IMR-90 (cell line): ENCODE results near the gene MYO3B. TPM values are rescaled to one million over a fixed set of nuclear protein-coding genes. Genes with fewer than 3 reads are reported as not detected.

ENCODE experiments used
- ATAC-seq: fragments of 200-7000 bp; cut with Tn5 transposase; 2 replicates; pipeline ENCODE4 v1.9.1; 2020; ENCODE audit warnings: low read depth, mild to moderate bottlenecking, moderate library complexity
- BruUV-seq: library from RNA; stranded (reverse); fragments of 400-500 nt; replicated peaks from 2 replicates; lab custom pipeline; 2021; lab: Mats Ljungman, UMichigan
- CTCF ChIA-PET: fragments of 300-600 bp; formaldehyde crosslinking; extraction: SDS; loops from one replicate; lab custom pipeline; 2021; ENCODE audit warnings: antibody characterized with exemption; lab: Yijun Ruan, JAX
- POLR2A ChIA-PET: fragments of 300-600 bp; sonication (Branson Sonifier 250); formaldehyde crosslinking; loops from one replicate; lab custom pipeline; 2022; ENCODE audit warnings: antibody characterized with exemption; ENCODE audit not compliant: unreplicated experiment; lab: Charles Lee
- DNase-seq: peaks from one replicate; pipeline ENCODE4 v3.0.0; 2013
- H2AFZ ChIP-seq: replicated peaks from 2 replicates; pipeline ENCODE3; 2013; ENCODE audit warnings: low read length, mild to moderate bottlenecking; ENCODE audit not compliant: poor library complexity
- H2AK5ac ChIP-seq: 2 replicates; pipeline ENCODE4 v1.6.1; 2013; ENCODE audit warnings: low read depth, low read length, inconsistent platforms
- H2AK9ac ChIP-seq: replicated peaks from 2 replicates; pipeline ENCODE3; 2013; ENCODE audit warnings: mild to moderate bottlenecking, low read depth, low read length, moderate library complexity; ENCODE audit not compliant: poor library complexity
- H2BK120ac ChIP-seq: 2 replicates; pipeline ENCODE4 v1.6.1; 2013; ENCODE audit warnings: low read depth, low read length, inconsistent platforms
- H2BK15ac ChIP-seq: 3 replicates; pipeline ENCODE4 v1.6.1; 2013; ENCODE audit warnings: low read depth, low read length, inconsistent platforms
- H2BK20ac ChIP-seq: 2 replicates; pipeline ENCODE4 v1.6.1; 2013; ENCODE audit warnings: low read depth, mild to moderate bottlenecking, inconsistent platforms, low read length, moderate library complexity
- H2BK5ac ChIP-seq: 2 replicates; pipeline ENCODE4 v1.6.1; 2013; ENCODE audit warnings: mild to moderate bottlenecking, low read depth, low read length, inconsistent platforms; ENCODE audit not compliant: poor library complexity, severe bottlenecking
- H3K14ac ChIP-seq: replicated peaks from 2 replicates; pipeline ENCODE4 v1.6.1; 2013; ENCODE audit warnings: low read depth, low read length, inconsistent platforms
- H3K18ac ChIP-seq: 2 replicates; pipeline ENCODE4 v1.6.1; 2013; ENCODE audit warnings: low read depth, low read length, control low read depth
- H3K23ac ChIP-seq: 2 replicates; pipeline ENCODE4 v1.6.1; 2013; ENCODE audit warnings: low read depth, low read length, inconsistent platforms
- H3K27ac ChIP-seq: 2 replicates; pipeline ENCODE4 v1.5.1; 2013; ENCODE audit warnings: mild to moderate bottlenecking, control low read depth, low read length; ENCODE audit not compliant: insufficient read depth
- H3K27me3 ChIP-seq: 2 replicates; pipeline ENCODE4 v1.6.1; 2013; ENCODE audit warnings: low read length; ENCODE audit not compliant: control insufficient read depth, insufficient read depth
- H3K36me3 ChIP-seq: 2 replicates; pipeline ENCODE4 v1.6.1; 2013; ENCODE audit warnings: low read length, mixed read lengths; ENCODE audit not compliant: control insufficient read depth, insufficient read depth
- H3K4ac ChIP-seq: 2 replicates; pipeline ENCODE4 v1.6.1; 2013; ENCODE audit warnings: low read depth, low read length, inconsistent platforms
- H3K4me1 ChIP-seq: 2 replicates; pipeline ENCODE4 v1.6.1; 2013; ENCODE audit warnings: low read length, mixed read lengths; ENCODE audit not compliant: control insufficient read depth, insufficient read depth
- H3K4me2 ChIP-seq: 2 replicates; pipeline ENCODE4 v1.6.1; 2013; ENCODE audit warnings: low read depth, mild to moderate bottlenecking, control low read depth, low read length, moderate library complexity
- H3K4me3 ChIP-seq: 2 replicates; pipeline ENCODE4 v1.5.1; 2013; ENCODE audit warnings: low read depth, mild to moderate bottlenecking, control low read depth, low read length, moderate library complexity; ENCODE audit not compliant: insufficient read depth
- H3K56ac ChIP-seq: 2 replicates; pipeline ENCODE4 v1.6.1; 2013; ENCODE audit warnings: low read length, inconsistent platforms; ENCODE audit not compliant: insufficient read depth; ENCODE audit errors: extremely low read depth
- H3K79me1 ChIP-seq, 2 experiments: 2 replicates each; pipeline ENCODE4 v1.6.1; 2013; ENCODE audit warnings: low read length in 2 of 2, inconsistent platforms in 1 of 2, low read depth in 1 of 2
- H3K9ac ChIP-seq: 2 replicates; pipeline ENCODE4 v1.6.1; 2013; ENCODE audit warnings: low read depth, low read length, control low read depth
- H3K9me1 ChIP-seq: 2 replicates; pipeline ENCODE4 v1.6.1; 2013; ENCODE audit warnings: low read length, inconsistent platforms; ENCODE audit not compliant: insufficient read depth
- H3K9me3 ChIP-seq: 2 replicates; pipeline ENCODE4 v1.6.1; 2013; ENCODE audit warnings: low read length; ENCODE audit not compliant: control insufficient read depth, insufficient read depth
- H4K20me1 ChIP-seq: 2 replicates; pipeline ENCODE4 v1.6.1; 2013; ENCODE audit warnings: low read length, inconsistent platforms; ENCODE audit not compliant: insufficient read depth
- H4K5ac ChIP-seq: 2 replicates; pipeline ENCODE4 v1.6.1; 2013; ENCODE audit warnings: mild to moderate bottlenecking, low read depth, low read length, control low read depth
- H4K8ac ChIP-seq, 2 experiments: 2 replicates each; pipeline ENCODE4 v1.6.1; 2013; ENCODE audit warnings: low read depth in 2 of 2, low read length in 2 of 2, control low read depth in 1 of 2, inconsistent platforms in 1 of 2
- H4K91ac ChIP-seq: 2 replicates; pipeline ENCODE4 v1.6.1; 2013; ENCODE audit warnings: low read depth, low read length, inconsistent platforms; ENCODE audit not compliant: insufficient read depth
- CHD1 ChIP-seq: IDR thresholded peaks from 2 replicates; pipeline ENCODE4 v1.6.1; 2012; ENCODE audit warnings: low read depth, low read length, improper control_type of control experiment
- CTCF ChIP-seq: conservative IDR thresholded peaks from 2 replicates; pipeline ENCODE4 v1.5.1; 2012; ENCODE audit warnings: mild to moderate bottlenecking, low read depth, low read length, improper control_type of control experiment
- ELK1 ChIP-seq: fragments of 150-350 bp; IDR thresholded peaks from 2 replicates; pipeline ENCODE4 v1.6.1; 2016; ENCODE audit warnings: low read depth, mild to moderate bottlenecking, low read length, moderate library complexity, borderline replicate concordance
- MAZ ChIP-seq: IDR thresholded peaks from 2 replicates; pipeline ENCODE4 v1.6.1; 2012; ENCODE audit warnings: low read depth, mild to moderate bottlenecking, low read length, improper control_type of control experiment, moderate library complexity, borderline replicate concordance
- NFE2L2 ChIP-seq: fragments of 150-350 bp; IDR thresholded peaks from 2 replicates; pipeline ENCODE4 v1.6.1; 2016; ENCODE audit warnings: low read depth, mild to moderate bottlenecking, low read length
- POLR2A ChIP-seq: IDR thresholded peaks from 2 replicates; pipeline ENCODE4 v1.6.1; 2012; ENCODE audit warnings: mild to moderate bottlenecking, low read depth, low read length
- WGBS, 2 experiments: methylation state at CpG; one replicate each; pipeline versions ENCODE4 v1.1.5 to v1.1.7; 2013; ENCODE audit warnings: missing lambda C conversion rate in 2 of 2; ENCODE audit not compliant: insufficient read length in 1 of 2; ENCODE audit errors: extremely low coverage in 2 of 2; 5-methylcytosine and 5-hydroxymethylcytosine counted together
- dilution Hi-C: fragments of 300-500 bp; cut with HindIII; formaldehyde crosslinking; loops from one replicate; pipeline ENCODE4 v1.14.3; 2018; ENCODE audit warnings: low sequenced_read_pairs; ENCODE audit not compliant: unreplicated experiment
- in situ Hi-C: fragments of 300-500 bp; cut with MboI; formaldehyde crosslinking; loops from 3 replicates; pipeline ENCODE4 v1.14.3; 2019; ENCODE audit warnings: low sequenced_read_pairs, inconsistent platforms, mixed read lengths
- intact Hi-C: fragments of 100-400 bp; cut with micrococcal nuclease; formaldehyde crosslinking; loops from 2 replicates; pipeline ENCODE4 v1.10.0; 2022
- polyA plus RNA-seq, 3 experiments: library from polyadenylated mRNA; depleted of rRNA; stranded (reverse); fragments of >200 nt; gene quantifications; 2 replicates each; pipeline ENCODE4 v1.2.3, GENCODE V29; 2012; ENCODE audit warnings: low replicate concordance in 1 of 3
- total RNA-seq: library from RNA; depleted of rRNA; stranded (reverse); fragments of >200 nt; gene quantifications from 2 replicates; pipeline ENCODE4 v1.2.3, GENCODE V29; 2012

The MYO3B gene
- total and polyA plus RNA-seq, 2 of the 4 experiments (the other 2 are of a cell fraction), result 0.02 TPM; not detected in 1

DNA sequence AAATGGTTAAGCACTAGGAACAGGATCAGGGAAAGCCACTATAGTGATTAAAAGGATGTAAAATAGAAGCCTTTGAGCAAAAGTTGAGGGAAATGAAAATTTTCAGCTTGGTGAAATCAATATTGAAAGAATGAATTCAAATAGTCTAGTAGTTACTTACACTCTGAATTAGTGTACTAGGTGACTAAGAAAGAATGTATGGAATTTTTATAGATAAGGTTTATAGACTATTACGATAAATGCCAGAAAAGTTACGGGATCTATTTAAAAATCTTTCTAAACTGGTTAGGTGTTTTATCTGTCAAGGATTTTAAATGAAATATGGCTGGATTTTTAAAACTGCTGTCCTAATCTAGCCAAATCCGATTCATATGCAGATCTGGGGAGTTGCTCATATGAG, 208.6 kb downstream of the MYO3B start:
- no peak for TF ChIP-seq MAZ
- no peak for TF ChIP-seq ELK1
- no peak for TF ChIP-seq CHD1
- no peak for TF ChIP-seq POLR2A
- no peak for TF ChIP-seq NFE2L2
- TF ChIP-seq CTCF, result no peak
- H3K9ac ChIP-seq, result no peak overlapping the region
- POLR2A ChIA-PET, result no interaction called here
- H2AK5ac ChIP-seq, result no peak overlapping the region
- no peak overlapping the region for H2BK5ac ChIP-seq
- DNase-seq (no peak), ATAC-seq (no peak)
- intact Hi-C loops, result no loop called here
- H4K20me1 ChIP-seq, result no peaks in the 10 kb centered on the region
- dilution Hi-C loops, result no loop called here
- no peak overlapping the region for H3K14ac ChIP-seq
- H3K79me1 ChIP-seq, result no peaks in the 10 kb centered on the region
- no peaks in the 10 kb centered on the region for H3K9me3 ChIP-seq
- no peak overlapping the region for H3K27ac ChIP-seq
- no CpG with 5 or more reads among the region's 3 CpGs for WGBS, 2 experiments
- no peak overlapping the region for H2AFZ ChIP-seq
- no peak overlapping the region for H2BK120ac ChIP-seq
- in situ Hi-C loops, result no loop called here
- H3K4me3 ChIP-seq, result no peak overlapping the region
- H3K9me1 ChIP-seq, result no peaks in the 10 kb centered on the region
- H4K8ac ChIP-seq, result no peak overlapping the region
- no peak overlapping the region for H4K91ac ChIP-seq
- H3K36me3 ChIP-seq, result no peaks in the 10 kb centered on the region
- BruUV-seq, result no TSS peak
- no peak overlapping the region for H3K56ac ChIP-seq
- no peak overlapping the region for H3K18ac ChIP-seq
- peaks cover 3% of the 10 kb centered on the region; the same call in 1 of the 2 replicates for H3K27me3 ChIP-seq
- no peak overlapping the region for H2BK15ac ChIP-seq
- CTCF ChIA-PET, result no interaction called here
- no peak overlapping the region for H4K5ac ChIP-seq
- no peaks in the 10 kb centered on the region for H3K4me1 ChIP-seq
- no peak overlapping the region for H3K4me2 ChIP-seq
- no peak overlapping the region for H3K23ac ChIP-seq
- H3K4ac ChIP-seq, result no peak overlapping the region
- no peak overlapping the region for H2AK9ac ChIP-seq
- no peak overlapping the region for H2BK20ac ChIP-seq
